Measurements from ENCODE around the gene ANKRD33B. TPM values are rescaled to one million over a fixed set of nuclear protein-coding genes. Genes with fewer than 3 reads are reported as not detected.

The ANKRD33B gene
- polyA plus RNA-seq, 1 donor (not counting 4 experiments of a cell fraction or from before 2014, with no cell fraction given): 1.9 TPM

DNA sequence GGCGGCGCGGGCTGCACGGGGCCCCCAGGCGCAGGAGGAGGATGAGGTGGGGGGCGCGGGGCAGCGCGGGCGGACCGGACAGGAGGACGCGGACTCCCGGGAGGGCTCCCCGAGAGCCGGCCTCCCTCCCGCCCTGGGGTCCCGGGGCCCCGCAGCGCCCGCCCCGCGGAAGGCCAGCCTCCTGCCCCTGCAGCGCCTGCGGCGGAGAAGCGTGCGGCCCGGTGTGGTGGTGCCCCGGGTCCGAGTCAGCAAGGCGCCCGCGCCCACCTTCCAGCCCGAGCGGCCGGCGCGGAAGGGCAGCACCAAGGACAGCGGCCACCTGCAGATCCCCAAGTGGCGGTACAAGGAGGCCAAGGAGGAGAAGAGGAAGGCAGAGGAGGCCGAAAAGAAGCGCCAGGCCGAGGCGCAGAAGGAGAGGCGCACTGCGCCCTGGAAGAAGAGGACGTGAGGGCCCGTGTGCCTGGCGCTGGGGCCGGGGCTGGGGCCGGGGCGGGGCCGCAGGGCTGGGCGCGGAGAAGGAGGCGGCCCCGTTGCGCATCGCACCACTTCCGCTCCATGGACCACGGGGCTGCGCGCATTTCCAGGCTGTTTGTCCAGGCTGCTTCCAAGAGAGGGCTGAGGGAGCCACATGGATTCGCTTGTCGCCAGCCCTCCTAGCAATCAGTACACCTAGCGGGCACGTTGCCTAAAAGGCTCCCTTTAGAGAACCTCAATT, 86.0 kb downstream of the ANKRD33B start:
- FAIRE-seq (no peak), DNase-seq (ENCODE audit: low read depth, low spot score) (no peak)
- no peaks in the 10 kb centered on the region for H3K36me3 ChIP-seq (ENCODE audit: control insufficient read depth in 2 of 2, extremely low read depth in 1 of 2, insufficient read depth in 2 of 2, low read length in 2 of 2)
- H3K27ac ChIP-seq (ENCODE audit: control insufficient read depth, insufficient read depth, low read length): no peak overlapping the region
- TF ChIP-seq CTCF (optimal IDR thresholded peaks at IDR 0.05 in 1 of 3, IDR thresholded peaks at IDR 0.05 in 1 of 3, conservative IDR thresholded peaks at IDR 0.05 in 1 of 3; ENCODE audit: extremely low read depth in 1 of 3, insufficient read depth in 2 of 3, low read length in 3 of 3): no peak
- no peak for TF ChIP-seq EZH2 (IDR thresholded peaks at IDR 0.05; ENCODE audit: low read length)
- dilution Hi-C loops (cut with MboI; ENCODE audit: extremely low pct_ligation_motif_present, low sequenced_read_pairs): no loop called here
- H3K79me2 ChIP-seq (ENCODE audit: control insufficient read depth, insufficient read depth, low read length): no peaks in the 10 kb centered on the region
- H3K9me3 ChIP-seq (ENCODE audit: control insufficient read depth, low read depth, low read length): no peaks in the 10 kb centered on the region
- H3K4me3 ChIP-seq (ENCODE audit: control insufficient read depth in 2 of 3, extremely low read depth in 1 of 3, insufficient read depth in 2 of 3, low read depth in 1 of 3, low read length in 3 of 3): no peak overlapping the region
- H2AFZ ChIP-seq (ENCODE audit: control insufficient read depth, low read length): no peak overlapping the region
- H3K4me1 ChIP-seq (ENCODE audit: control insufficient read depth, extremely low read depth, insufficient read depth, low read length): no peaks in the 10 kb centered on the region
- no peaks in the 10 kb centered on the region for H4K20me1 ChIP-seq (ENCODE audit: control insufficient read depth, extremely low read depth, insufficient read depth, low read length)
- no peaks in the 10 kb centered on the region for H3K9me1 ChIP-seq (ENCODE audit: control insufficient read depth, extremely low read depth, insufficient read depth, low read length)
- no peaks in the 10 kb centered on the region for H3K27me3 ChIP-seq (ENCODE audit: control insufficient read depth, extremely low read depth, insufficient read depth, low read length)
- no peak overlapping the region for H3K4me2 ChIP-seq (ENCODE audit: control insufficient read depth, extremely low read depth, insufficient read depth, low read depth, low read length)
- no peak overlapping the region for H3K9ac ChIP-seq (ENCODE audit: control insufficient read depth, extremely low read depth, insufficient read depth, low read length)

- TF ChIP-seq CTCF (optimal IDR thresholded peaks at IDR 0.05 in 1 of 3, IDR thresholded peaks at IDR 0.05 in 1 of 3, conservative IDR thresholded peaks at IDR 0.05 in 1 of 3; ENCODE audit: extremely low read depth in 1 of 3, insufficient read depth in 2 of 3, low read length in 3 of 3): no peak
- TF ChIP-seq EZH2 (IDR thresholded peaks at IDR 0.05; ENCODE audit: low read length): no peak
- H3K4me2 ChIP-seq (ENCODE audit: control insufficient read depth, extremely low read depth, insufficient read depth, low read depth, low read length): no peak overlapping the region
- DNase-seq (ENCODE audit: low read depth, low spot score): no peak
- H3K9me3 ChIP-seq (ENCODE audit: control insufficient read depth, low read depth, low read length): no peaks in the 10 kb centered on the region
- no peaks in the 10 kb centered on the region for H3K9me1 ChIP-seq (ENCODE audit: control insufficient read depth, extremely low read depth, insufficient read depth, low read length)
- H3K4me1 ChIP-seq (ENCODE audit: control insufficient read depth, extremely low read depth, insufficient read depth, low read length): no peaks in the 10 kb centered on the region
- H3K9ac ChIP-seq (ENCODE audit: control insufficient read depth, extremely low read depth, insufficient read depth, low read length): no peak overlapping the region
- H3K27ac ChIP-seq (ENCODE audit: control insufficient read depth, insufficient read depth, low read length): no peak overlapping the region
- no peaks in the 10 kb centered on the region for H4K20me1 ChIP-seq (ENCODE audit: control insufficient read depth, extremely low read depth, insufficient read depth, low read length)
- H2AFZ ChIP-seq (ENCODE audit: control insufficient read depth, low read length): no peak overlapping the region
- H3K4me3 ChIP-seq (ENCODE audit: control insufficient read depth in 2 of 3, extremely low read depth in 1 of 3, insufficient read depth in 2 of 3, low read depth in 1 of 3, low read length in 3 of 3): no peak overlapping the region
- H3K27me3 ChIP-seq (ENCODE audit: control insufficient read depth, extremely low read depth, insufficient read depth, low read length): no peaks in the 10 kb centered on the region
- H3K36me3 ChIP-seq (ENCODE audit: control insufficient read depth in 2 of 2, extremely low read depth in 1 of 2, insufficient read depth in 2 of 2, low read length in 2 of 2): no peaks in the 10 kb centered on the region
- dilution Hi-C loops (cut with MboI; ENCODE audit: extremely low pct_ligation_motif_present, low sequenced_read_pairs): no loop called here
- H3K79me2 ChIP-seq (ENCODE audit: control insufficient read depth, insufficient read depth, low read length): no peaks in the 10 kb centered on the region
- FAIRE-seq: no peak
Observed at GRCh38 chr5:10652151-10652550, 88.3 kb downstream of the ANKRD33B start.

Measured in keratinocyte (primary cell).